HG02973 (cell line): ENCODE data around the gene CDC45.

ENCODE experiments used
- ATAC-seq: cut with Tn5 transposase; IDR thresholded peaks from one replicate; pipeline ENCODE4 v1.9.1; 2021; ENCODE audit warnings: moderate library complexity; ENCODE audit not compliant: unreplicated experiment

The CDC45 gene

GRCh38 chr22:19494676-19495173 lies 15.0 kb downstream of the CDC45 start:
- no peak for ATAC-seq

- no peak for ATAC-seq
Measured at GRCh38 chr22:19495562-19496323, 16.0 kb downstream of the CDC45 start.

- no peak for ATAC-seq
Measured at GRCh38 chr22:19496324-19496630, 16.6 kb downstream of the CDC45 start.

GRCh38 chr22:19497245-19497644 lies 17.5 kb downstream of the CDC45 start:
- ATAC-seq, result no peak

GRCh38 chr22:19498154-19498865 lies 18.6 kb downstream of the CDC45 start:
- ATAC-seq, result no peak

- ATAC-seq, result no peak
Measured at GRCh38 chr22:19498866-19499190, 19.1 kb downstream of the CDC45 start.

GRCh38 chr22:19499236-19499879 lies 19.6 kb downstream of the CDC45 start:
- no peak for ATAC-seq

- no peak for ATAC-seq
Measured at GRCh38 chr22:19499880-19500242, 20.1 kb downstream of the CDC45 start.

- no peak for ATAC-seq
Measured at GRCh38 chr22:19501897-19502447, 22.3 kb downstream of the CDC45 start.

- ATAC-seq, result no peak
Measured at GRCh38 chr22:19503367-19503766, 23.6 kb downstream of the CDC45 start.

GRCh38 chr22:19503869-19504268 lies 24.1 kb downstream of the CDC45 start:
- ATAC-seq, result no peak

- no peak for ATAC-seq
Measured at GRCh38 chr22:19504900-19505734, 25.4 kb downstream of the CDC45 start.

GRCh38 chr22:19505735-19506126 lies 26.0 kb downstream of the CDC45 start:
- no peak for ATAC-seq

GRCh38 chr22:19506212-19506611 lies 26.5 kb downstream of the CDC45 start:
- no peak for ATAC-seq

GRCh38 chr22:19507534-19507861 lies 27.8 kb downstream of the CDC45 start:
- ATAC-seq, result no peak

GRCh38 chr22:19508024-19508776 lies 28.5 kb downstream of the CDC45 start:
- no peak for ATAC-seq

GRCh38 chr22:19509191-19509590 lies 29.5 kb downstream of the CDC45 start:
- ATAC-seq, result no peak

GRCh38 chr22:19509923-19510322 lies 30.2 kb downstream of the CDC45 start:
- ATAC-seq, result no peak

GRCh38 chr22:19510919-19511341 lies 31.2 kb downstream of the CDC45 start:
- no peak for ATAC-seq

GRCh38 chr22:19513823-19514222 lies 34.1 kb downstream of the CDC45 start:
- ATAC-seq, result no peak
